CD14-positive monocyte (primary cell): ENCODE results near the gene WDR62. TPM values are rescaled to one million over a fixed set of nuclear protein-coding genes. Genes with fewer than 3 reads are reported as not detected.

Experiments used
- DNase-seq, 3 donors: peaks; one replicate each; pipeline ENCODE4 v3.0.0-alpha.2; 2011 to 2022
- H2AFZ ChIP-seq: 2 replicates; pipeline ENCODE4 v1.6.0; 2012; ENCODE audit warnings: mild to moderate bottlenecking, low read depth, low read length, inconsistent platforms; ENCODE audit not compliant: insufficient read depth, poor library complexity, severe bottlenecking
- H3K27ac ChIP-seq, 2 donors: 1 replicate in 1 of 2; 2 replicates in 1 of 2; pipeline ENCODE4 v1.5.1; 2012 to 2013; ENCODE audit warnings: low read length in 2 of 2, control low read depth in 1 of 2, inconsistent platforms in 1 of 2, low read depth in 1 of 2, mild to moderate bottlenecking in 1 of 2
- H3K27me3 ChIP-seq, 2 donors: one replicate each; pipeline versions ENCODE4 v1.6.0 to v1.6.1; 2011 to 2013; ENCODE audit warnings: low read length in 2 of 2; ENCODE audit not compliant: control insufficient read depth in 2 of 2, insufficient read depth in 2 of 2
- H3K36me3 ChIP-seq, 2 donors: replicated peaks in 1 of 2; 1 replicate in 1 of 2; 2 replicates in 1 of 2; pipeline versions ENCODE4 v1.5.1 to v1.6.1; 2012 to 2013; ENCODE audit warnings: low read length in 2 of 2, control low read depth in 1 of 2, inconsistent platforms in 1 of 2, mild to moderate bottlenecking in 1 of 2; ENCODE audit not compliant: insufficient read depth in 2 of 2, control insufficient read depth in 1 of 2
- H3K4me1 ChIP-seq, 2 donors: 1 replicate in 1 of 2; 2 replicates in 1 of 2; pipeline versions ENCODE4 v1.5.1 to v1.6.1; 2012 to 2013; ENCODE audit warnings: low read length in 2 of 2, control low read depth in 1 of 2, inconsistent platforms in 1 of 2, mild to moderate bottlenecking in 1 of 2, moderate library complexity in 1 of 2; ENCODE audit not compliant: insufficient read depth in 2 of 2, control insufficient read depth in 1 of 2
- H3K4me2 ChIP-seq: replicated peaks from 2 replicates; pipeline ENCODE3; 2012; ENCODE audit warnings: low read length, moderate library complexity, mild to moderate bottlenecking; ENCODE audit not compliant: poor library complexity, severe bottlenecking; ENCODE audit errors: extremely low read depth
- H3K4me3 ChIP-seq, 3 experiments: fragments of 200-600 bp in 1 of 3; sonication (generic) in 1 of 3; replicated peaks in 1 of 3; 1 replicate in 2 of 3; 2 replicates in 1 of 3; pipeline ENCODE4 v1.5.1; 2011 to 2013; ENCODE audit warnings: low read length in 3 of 3, mild to moderate bottlenecking in 3 of 3, control low read depth in 2 of 3, low read depth in 2 of 3, inconsistent platforms in 1 of 3, moderate library complexity in 1 of 3
- H3K79me2 ChIP-seq: 2 replicates; pipeline ENCODE4 v1.6.0; 2012; ENCODE audit warnings: mild to moderate bottlenecking, control low read depth, inconsistent platforms, low read length, moderate library complexity; ENCODE audit not compliant: insufficient read depth
- H3K9ac ChIP-seq: 2 replicates; pipeline ENCODE4 v1.6.0; 2017; ENCODE audit warnings: low read length, mild to moderate bottlenecking; ENCODE audit not compliant: insufficient read depth, poor library complexity, severe bottlenecking
- H3K9me3 ChIP-seq, 2 donors: replicated peaks in 1 of 2; 1 replicate in 1 of 2; 2 replicates in 1 of 2; pipeline versions ENCODE4 v1.5.1 to v1.6.1; 2012 to 2013; ENCODE audit warnings: low read length in 2 of 2, control low read depth in 1 of 2; ENCODE audit not compliant: control insufficient read depth in 1 of 2, insufficient read depth in 1 of 2
- H4K20me1 ChIP-seq: 2 replicates; pipeline ENCODE4 v1.6.0; 2012; ENCODE audit warnings: mild to moderate bottlenecking, low read length, control low read depth, moderate library complexity; ENCODE audit not compliant: insufficient read depth
- H3K27ac Mint-ChIP-seq, 7 donors: one replicate each; pipeline ENCODE4 v1.8.0; 2020; ENCODE audit warnings: mild to moderate bottlenecking in 7 of 7, mixed read lengths in 7 of 7, moderate library complexity in 6 of 7, inconsistent platforms in 2 of 7
- H3K27me3 Mint-ChIP-seq, 3 donors: one replicate each; pipeline ENCODE4 v1.8.0; 2021 to 2022; ENCODE audit warnings: low read depth in 3 of 3, mild to moderate bottlenecking in 3 of 3, mixed read lengths in 3 of 3, moderate library complexity in 3 of 3, inconsistent platforms in 1 of 3
- H3K36me3 Mint-ChIP-seq, 2 donors: one replicate each; pipeline ENCODE4 v1.8.0; 2020; ENCODE audit warnings: mixed read lengths in 2 of 2, inconsistent platforms in 1 of 2, mild to moderate bottlenecking in 1 of 2
- H3K4me1 Mint-ChIP-seq: one replicate; pipeline ENCODE4 v1.8.0; 2020; ENCODE audit warnings: mild to moderate bottlenecking, mixed read lengths
- H3K4me3 Mint-ChIP-seq, 2 donors: one replicate each; pipeline ENCODE4 v1.8.0; 2020; ENCODE audit warnings: mild to moderate bottlenecking in 2 of 2, mixed read lengths in 2 of 2, moderate library complexity in 1 of 2
- H3K9me3 Mint-ChIP-seq, 7 donors: one replicate each; pipeline ENCODE4 v1.8.0; 2020 to 2022; ENCODE audit warnings: mixed read lengths in 7 of 7, mild to moderate bottlenecking in 6 of 7, moderate library complexity in 6 of 7, inconsistent platforms in 2 of 7
- WGBS: methylation state at CpG from one replicate; pipeline ENCODE4 v1.1.5; 2013; ENCODE audit warnings: missing lambda C conversion rate; ENCODE audit not compliant: insufficient coverage; 5-methylcytosine and 5-hydroxymethylcytosine counted together
- intact Hi-C, 2 donors: fragments of 100-400 bp; cut with micrococcal nuclease; formaldehyde crosslinking; loops; one replicate each; pipeline versions ENCODE4 v1.15.0 to v1.15.1; 2023
- polyA plus RNA-seq, 3 donors: library from polyadenylated mRNA; depleted of rRNA in 1 of 3; unstranded in 2 of 3; stranded (reverse) in 1 of 3; fragments of 300-500 nt in 2 of 3; fragments of >200 nt in 1 of 3; fragmentation: Illumina TruSeq in 2 of 3; gene quantifications; 1 replicate in 2 of 3; 2 replicates in 1 of 3; pipeline ENCODE4 v1.2.3, GENCODE V29; 2012 to 2021
- TF ChIP-seq, protein P1 (sequence below): fragments of 200-600 bp; IDR thresholded peaks from one replicate; pipeline ENCODE4 v1.8.0; 2022; ENCODE audit warnings: antibody characterized with exemption, mild to moderate bottlenecking

Gene WDR62
- polyA plus RNA-seq, 3 donors: 0.05 to 0.88 TPM; not detected in 1

DNA sequence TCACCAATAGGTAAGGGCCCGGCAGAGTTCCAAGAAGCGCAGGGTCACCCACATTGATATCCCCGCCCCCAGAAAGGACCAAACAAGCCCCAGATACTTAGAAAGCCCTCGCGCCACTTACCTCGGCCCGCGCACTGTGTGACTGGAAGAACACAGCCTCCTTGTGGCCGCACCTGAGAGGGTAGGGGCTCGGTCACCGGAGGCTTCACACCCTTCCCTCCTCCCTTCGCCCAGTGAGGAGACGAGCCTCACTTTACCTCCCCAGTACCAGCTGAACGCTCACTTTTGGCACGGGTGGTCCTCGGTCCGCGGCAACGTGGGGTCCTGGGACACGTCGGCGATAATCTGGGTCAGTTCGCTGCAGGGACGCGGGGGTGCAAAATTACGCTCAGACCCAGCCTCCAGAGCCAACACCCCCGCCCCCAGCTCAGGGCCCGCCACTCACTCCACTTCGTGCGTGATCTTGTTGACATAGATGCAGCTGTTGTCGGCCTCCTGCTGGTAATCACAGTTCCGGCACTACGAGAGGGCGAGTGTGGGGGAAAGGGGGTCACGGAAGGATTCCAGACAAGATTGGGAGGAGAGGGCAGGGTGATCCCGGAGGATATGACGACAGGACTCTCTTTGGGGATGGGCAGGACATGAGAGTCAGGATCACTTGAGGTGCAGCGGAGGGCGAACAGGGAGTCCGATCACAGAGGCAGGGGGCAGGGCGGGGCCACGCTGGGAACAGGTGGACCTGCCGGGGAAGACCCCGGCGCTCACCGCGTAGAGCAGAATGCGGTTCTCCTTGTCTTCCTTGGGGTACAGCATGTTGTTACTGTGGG, 59.4 kb downstream of the WDR62 start:
- Mint-ChIP-seq H3K36me3 (peaks cover 39 to 40% of the 10 kb centered on the region in 2 donors), H3K9me3 (no peaks in the 10 kb centered on the region), H3K4me1 (peaks cover 26% of the 10 kb centered on the region), H3K4me3 (peak overlapping the region; percentile 89 to 94), H3K27ac (peak overlapping the region; percentile 88 to 97 (median 96)), H3K27me3 (peaks cover 0 to 7% (median 0%) of the 10 kb centered on the region in 3 donors)
- H3K4me2 ChIP-seq: peak overlapping the region; percentile 81
- H3K9me3 ChIP-seq: no peaks in the 10 kb centered on the region
- intact Hi-C loops: loop anchor here (2.0 to 10.0 kb wide), 6 partner anchors 27 to 571 kb away; partner anchors contain the start of genes CAPNS1 (in 1 of the 2), HCST (in 1 of the 2), HSPB6 (in 1 of the 2) and NFKBID (in 1 of the 2)
- H3K36me3 ChIP-seq: peaks cover 21 to 28% of the 10 kb centered on the region in 2 donors
- H3K27me3 ChIP-seq: no peaks in the 10 kb centered on the region
- WGBS: 13% methylated on average over 34 of the region's 48 CpGs
- peaks cover 7% of the 10 kb centered on the region for H4K20me1 ChIP-seq
- peaks cover 25 to 34% of the 10 kb centered on the region in 2 donors for H3K4me1 ChIP-seq
- H2AFZ ChIP-seq: peak overlapping the region; percentile 94
- peak overlapping the region; percentile 53 to 90 (median 85) for H3K4me3 ChIP-seq
- peak overlapping the region; percentile 68 to 80 for H3K27ac ChIP-seq
- peaks cover 30% of the 10 kb centered on the region for H3K79me2 ChIP-seq
- peak in 1 of 3 donors; percentile 16 for DNase-seq
- TF ChIP-seq, protein P1, sequence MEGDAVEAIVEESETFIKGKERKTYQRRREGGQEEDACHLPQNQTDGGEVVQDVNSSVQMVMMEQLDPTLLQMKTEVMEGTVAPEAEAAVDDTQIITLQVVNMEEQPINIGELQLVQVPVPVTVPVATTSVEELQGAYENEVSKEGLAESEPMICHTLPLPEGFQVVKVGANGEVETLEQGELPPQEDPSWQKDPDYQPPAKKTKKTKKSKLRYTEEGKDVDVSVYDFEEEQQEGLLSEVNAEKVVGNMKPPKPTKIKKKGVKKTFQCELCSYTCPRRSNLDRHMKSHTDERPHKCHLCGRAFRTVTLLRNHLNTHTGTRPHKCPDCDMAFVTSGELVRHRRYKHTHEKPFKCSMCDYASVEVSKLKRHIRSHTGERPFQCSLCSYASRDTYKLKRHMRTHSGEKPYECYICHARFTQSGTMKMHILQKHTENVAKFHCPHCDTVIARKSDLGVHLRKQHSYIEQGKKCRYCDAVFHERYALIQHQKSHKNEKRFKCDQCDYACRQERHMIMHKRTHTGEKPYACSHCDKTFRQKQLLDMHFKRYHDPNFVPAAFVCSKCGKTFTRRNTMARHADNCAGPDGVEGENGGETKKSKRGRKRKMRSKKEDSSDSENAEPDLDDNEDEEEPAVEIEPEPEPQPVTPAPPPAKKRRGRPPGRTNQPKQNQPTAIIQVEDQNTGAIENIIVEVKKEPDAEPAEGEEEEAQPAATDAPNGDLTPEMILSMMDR: no peak
- peak overlapping the region; percentile 62 for H3K9ac ChIP-seq

DNA sequence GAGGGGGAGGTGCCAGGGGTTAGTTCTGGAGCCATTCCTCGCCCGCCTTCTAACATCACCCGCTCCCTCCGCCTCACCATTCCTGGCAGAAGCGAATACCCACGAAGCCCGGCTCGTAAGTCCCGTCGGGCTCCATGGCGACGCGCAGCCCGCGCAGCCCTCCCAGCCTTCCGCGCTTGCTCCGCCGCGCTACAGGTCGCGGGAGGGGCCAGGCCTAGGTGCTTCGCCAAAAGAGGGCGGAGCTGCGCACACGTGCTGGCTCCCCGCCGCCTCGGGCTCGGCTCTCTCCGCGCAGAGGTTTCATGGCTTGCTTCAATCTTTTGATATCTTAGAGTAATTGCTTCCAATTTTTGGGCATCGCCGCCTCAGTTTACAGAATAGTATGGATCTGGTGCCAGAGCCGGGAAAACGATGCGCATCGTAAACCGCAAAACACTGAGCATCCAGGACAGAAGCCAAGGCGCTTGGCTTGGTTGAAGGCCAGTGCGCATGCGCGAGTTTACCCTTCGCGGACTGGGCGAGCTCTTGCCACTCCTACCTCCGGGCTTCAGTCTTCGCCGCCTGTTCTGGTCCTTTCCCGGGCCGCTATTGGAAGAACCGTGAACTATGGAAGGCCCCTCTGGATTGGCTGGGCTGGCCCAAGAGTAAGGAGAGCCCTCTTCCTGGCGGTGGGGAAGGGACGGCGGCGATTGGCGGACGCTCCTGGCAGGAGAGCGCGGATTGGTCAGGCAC, 60.2 kb downstream of the WDR62 start, which contains the start of gene POLR2I:
Gene POLR2I (minus strand): TSS at position 155 of the 732 bp plus-strand sequence. CDS start 19 bp downstream, at position 136.
- Mint-ChIP-seq H3K9me3 (no peaks in the 10 kb centered on the region), H3K36me3 (peaks cover 45 to 48% of the 10 kb centered on the region in 2 donors), H3K27me3 (peaks cover 0 to 7% (median 0%) of the 10 kb centered on the region in 3 donors), H3K4me1 (peaks cover 26% of the 10 kb centered on the region), H3K27ac (peak within 1 kb of the TSS; percentile 88 to 97 (median 96)), H3K4me3 (peak within 1 kb of the TSS; percentile 89 to 94)
- intact Hi-C loops: loop anchor here (1.0 to 10.0 kb wide), 10 partner anchors 26 to 570 kb away; partner anchors contain the start of genes ZNF565 (in 2 of the 2), ALKBH6 (in 1 of the 2), CAPNS1 (in 1 of the 2) and HCST (in 1 of the 2)
- Histone ChIP-seq H3K4me3 (peak within 1 kb of the TSS; percentile 53 to 90 (median 85)), H4K20me1 (peaks cover 7% of the 10 kb centered on the region), H3K9ac (peak within 1 kb of the TSS; percentile 62), H3K4me1 (peaks cover 25 to 34% of the 10 kb centered on the region in 2 donors), H3K4me2 (peak within 1 kb of the TSS; percentile 81), H3K27ac (peak within 1 kb of the TSS; percentile 68 to 80), H3K36me3 (peaks cover 21 to 35% of the 10 kb centered on the region in 2 donors), H3K79me2 (peaks cover 30% of the 10 kb centered on the region), H2AFZ (peak within 1 kb of the TSS; percentile 94), H3K9me3 (no peaks in the 10 kb centered on the region), H3K27me3 (no peaks in the 10 kb centered on the region)
- DNase-seq: peak; percentile 99 to 100 (median 99)
- TF ChIP-seq, protein P1: no peak
- under 1% methylated on average over 60 of the region's 60 CpGs for WGBS
